HCT116 (cell line): ENCODE measurements around the gene ALDH1A2. TPM values are rescaled to one million over a fixed set of nuclear protein-coding genes. Genes with fewer than 3 reads are reported as not detected.

Experiments used
- ATAC-seq: fragments of 200-7000 bp; cut with Tn5 transposase; 2 replicates; pipeline ENCODE4 v1.9.1; 2020; ENCODE audit warnings: mild to moderate bottlenecking, moderate library complexity
- BruUV-seq: library from RNA; stranded (reverse); fragments of 400-500 nt; replicated peaks from 2 replicates; lab custom pipeline; 2021; lab: Mats Ljungman, UMichigan
- CTCF ChIA-PET: fragments of 300-600 bp; sonication (Branson Sonifier 250); formaldehyde crosslinking; loops from one replicate; lab custom pipeline; 2021; ENCODE audit warnings: antibody characterized with exemption; lab: Charles Lee
- POLR2A ChIA-PET: fragments of 300-600, 350-600 bp; sonication (Branson Sonifier 250); formaldehyde crosslinking; loops from one replicate; lab custom pipeline; 2021; ENCODE audit warnings: antibody characterized with exemption; lab: Charles Lee
- RAD21 ChIA-PET, 2 experiments: fragments of 300-600 bp; sonication (Branson Sonifier 250); formaldehyde crosslinking; loops; one replicate each; lab custom pipeline; 2023; ENCODE audit warnings: low total read pairs in 2 of 2; ENCODE audit not compliant: uncharacterized antibody in 2 of 2, unreplicated experiment in 2 of 2, low non-redundant PET in 1 of 2; lab: Charles Lee
- DNase-seq: peaks from one replicate; pipeline ENCODE4 v3.0.0-alpha.2; 2010; ENCODE audit warnings: low read depth, low spot score
- H2AFZ ChIP-seq: fragments of 200-600 bp; shearing (Covaris generic), sonication (generic); 2 replicates; pipeline ENCODE4 v1.6.1; 2017; ENCODE audit warnings: low read depth, mixed run types, mixed read lengths, antibody characterized with exemption, low read length; ENCODE audit not compliant: poor library complexity, severe bottlenecking
- H3K27ac ChIP-seq: 2 replicates; pipeline ENCODE4 v1.5.1; 2012; ENCODE audit warnings: low read depth, low read length
- H3K27me3 ChIP-seq: fragments of 200-600 bp; sonication (generic); 2 replicates; pipeline ENCODE4 v1.6.1; 2016; ENCODE audit warnings: mixed run types, low read length, mixed read lengths; ENCODE audit not compliant: insufficient read depth
- H3K36me3 ChIP-seq, 2 experiments: fragments of 200-500 bp in 1 of 2; fragments of 200-600 bp in 1 of 2; sonication (Bioruptor generic) in 1 of 2; sonication (generic) in 1 of 2; 2 replicates each; pipeline versions ENCODE4 v1.5.1 to v1.6.1; 2014 to 2016; ENCODE audit warnings: low read length in 2 of 2, inconsistent platforms in 1 of 2, mixed read lengths in 1 of 2, mixed run types in 1 of 2; ENCODE audit not compliant: insufficient read depth in 2 of 2, control insufficient read depth in 1 of 2
- H3K4me1 ChIP-seq, 2 experiments: fragments of 200-600 bp in 1 of 2; sonication (generic) in 1 of 2; 2 replicates each; pipeline versions ENCODE4 v1.5.1 to v1.6.1; 2012 to 2017; ENCODE audit warnings: low read length in 2 of 2, inconsistent platforms in 1 of 2, mild to moderate bottlenecking in 1 of 2, mixed read lengths in 1 of 2, mixed run types in 1 of 2, moderate library complexity in 1 of 2; ENCODE audit not compliant: insufficient read depth in 2 of 2, control insufficient read depth in 1 of 2
- H3K4me2 ChIP-seq: fragments of 200-600 bp; sonication (generic); 2 replicates; pipeline ENCODE4 v1.6.1; 2017; ENCODE audit warnings: mixed run types, low read length, mixed read lengths
- H3K4me3 ChIP-seq, 2 experiments: fragments of 200-600 bp in 1 of 2; sonication (generic) in 1 of 2; replicated peaks in 1 of 2; 2 replicates each; pipeline ENCODE4 v1.5.1; 2011 to 2016; ENCODE audit warnings: low read length in 2 of 2, control low read depth in 1 of 2, low read depth in 1 of 2, mild to moderate bottlenecking in 1 of 2, mixed read lengths in 1 of 2, mixed run types in 1 of 2
- H3K79me2 ChIP-seq: fragments of 200-600 bp; sonication (generic); 2 replicates; pipeline ENCODE4 v1.6.1; 2017; ENCODE audit warnings: mild to moderate bottlenecking, mixed run types, low read length, moderate library complexity, mixed read lengths; ENCODE audit not compliant: insufficient read depth
- H3K9ac ChIP-seq: fragments of 200-600 bp; sonication (generic); 2 replicates; pipeline ENCODE4 v1.6.1; 2016; ENCODE audit warnings: low read length, mixed read lengths
- H3K9me2 ChIP-seq: fragments of 200-600 bp; sonication (generic), shearing (Covaris generic); 2 replicates; pipeline ENCODE4 v1.6.1; 2017; ENCODE audit warnings: mixed run types, mild to moderate bottlenecking, moderate library complexity; ENCODE audit not compliant: insufficient read depth
- H3K9me3 ChIP-seq, 2 experiments: fragments of 200-500 bp in 1 of 2; fragments of 200-600 bp in 1 of 2; sonication (Bioruptor generic) in 1 of 2; sonication (generic) in 1 of 2; 2 replicates each; pipeline ENCODE4 v1.6.1; 2014 to 2017; ENCODE audit warnings: low read length in 2 of 2, mixed read lengths in 2 of 2, inconsistent platforms in 1 of 2, low read depth in 1 of 2, mild to moderate bottlenecking in 1 of 2, mixed run types in 1 of 2, moderate library complexity in 1 of 2; ENCODE audit not compliant: control insufficient read depth in 1 of 2, insufficient read depth in 1 of 2
- H4K20me1 ChIP-seq: fragments of 200-600 bp; sonication (generic), shearing (Covaris generic); 2 replicates; pipeline ENCODE4 v1.6.1; 2017; ENCODE audit warnings: mixed run types, mild to moderate bottlenecking, moderate library complexity; ENCODE audit not compliant: insufficient read depth
- CBX3 ChIP-seq: IDR thresholded peaks from 2 replicates; pipeline ENCODE4 v1.6.1; 2012; ENCODE audit warnings: low read depth
- CEBPB ChIP-seq: IDR thresholded peaks from 2 replicates; pipeline ENCODE4 v1.6.1; 2012; ENCODE audit warnings: low read depth
- FOSL1 ChIP-seq: IDR thresholded peaks from 2 replicates; pipeline ENCODE4 v1.6.1; 2012; ENCODE audit warnings: low read depth
- MAX ChIP-seq: IDR thresholded peaks from 2 replicates; pipeline ENCODE4 v1.6.1; 2012
- POLR2A ChIP-seq: IDR thresholded peaks from 2 replicates; pipeline ENCODE4 v1.7.0; 2011; ENCODE audit warnings: borderline replicate concordance; ENCODE audit not compliant: insufficient read depth, insufficient read length; ENCODE audit errors: extremely low read depth
- POLR2AphosphoS5 ChIP-seq: IDR thresholded peaks from 2 replicates; pipeline ENCODE4 v1.6.1; 2011; ENCODE audit warnings: mild to moderate bottlenecking, low read depth, low read length, moderate library complexity
- SIN3A ChIP-seq: IDR thresholded peaks from 2 replicates; pipeline ENCODE4 v1.6.1; 2012; ENCODE audit warnings: low read depth
- SRF ChIP-seq: IDR thresholded peaks from 2 replicates; pipeline ENCODE4 v1.6.1; 2012; ENCODE audit warnings: low read depth
- TCF7L2 ChIP-seq: IDR thresholded peaks from 2 replicates; pipeline ENCODE4 v1.7.0; 2011; ENCODE audit warnings: borderline replicate concordance, inconsistent platforms; ENCODE audit not compliant: insufficient read depth, insufficient read length; ENCODE audit errors: extremely low read depth
- intact Hi-C: fragments of 100-400 bp; cut with micrococcal nuclease; formaldehyde crosslinking; loops from 2 replicates; pipeline ENCODE4 v1.10.0; 2022
- total RNA-seq: library from RNA; stranded (reverse); gene quantifications from one replicate; pipeline ENCODE4 v1.2.1, GENCODE V29; 2021; ENCODE audit not compliant: unreplicated experiment
- TF ChIP-seq, protein P1 (sequence below): IDR thresholded peaks from 2 replicates; pipeline ENCODE4 v1.6.1; 2012

Gene ALDH1A2
- total RNA-seq, 1 experiment from 2014 or later: 1.7 TPM

DNA sequence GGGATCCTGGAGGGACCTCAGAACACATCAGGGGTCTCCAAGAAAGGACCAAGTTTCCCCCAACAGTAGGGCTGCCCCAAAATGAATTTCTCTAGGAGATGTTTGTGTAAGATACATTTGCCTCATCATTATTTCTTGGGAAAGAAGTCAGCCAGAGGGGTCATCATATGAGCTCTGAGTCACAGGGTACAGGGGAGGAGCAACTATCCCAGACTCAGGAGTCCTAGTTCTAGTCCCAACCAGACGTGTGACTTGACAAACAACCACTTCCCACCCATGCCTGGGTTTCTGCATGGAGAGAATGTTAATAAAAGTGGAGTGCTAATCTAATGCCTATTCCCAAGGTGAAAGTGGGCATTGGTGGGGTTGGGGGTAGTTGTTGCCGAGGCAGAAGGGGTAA is 144.1 kb downstream of the ALDH1A2 start (continued):
- TF ChIP-seq, protein P1, sequence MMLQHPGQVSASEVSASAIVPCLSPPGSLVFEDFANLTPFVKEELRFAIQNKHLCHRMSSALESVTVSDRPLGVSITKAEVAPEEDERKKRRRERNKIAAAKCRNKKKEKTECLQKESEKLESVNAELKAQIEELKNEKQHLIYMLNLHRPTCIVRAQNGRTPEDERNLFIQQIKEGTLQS: no peak
- TF ChIP-seq CEBPB: no peak
- no peak for TF ChIP-seq CBX3
- no peak for TF ChIP-seq POLR2AphosphoS5
- no peak for TF ChIP-seq SIN3A

- ChIA-PET CTCF (no interaction called here), RAD21 (no interaction called here), POLR2A (no interaction called here)
- H3K9me2 ChIP-seq: no peaks in the 10 kb centered on the region
- no peak overlapping the region for H3K9ac ChIP-seq
- no peak overlapping the region for H3K4me3 ChIP-seq
- ATAC-seq (no peak), DNase-seq (no peak)
- H4K20me1 ChIP-seq: no peaks in the 10 kb centered on the region
- no peak overlapping the region for H3K27ac ChIP-seq
- no TSS peak for BruUV-seq
- H3K27me3 ChIP-seq: no peaks in the 10 kb centered on the region
- no peak overlapping the region for H3K4me2 ChIP-seq
- no peaks in the 10 kb centered on the region for H3K4me1 ChIP-seq
- H2AFZ ChIP-seq: no peak overlapping the region
- H3K36me3 ChIP-seq: no peaks in the 10 kb centered on the region
- H3K79me2 ChIP-seq: no peaks in the 10 kb centered on the region
- no peaks in the 10 kb centered on the region for H3K9me3 ChIP-seq
- intact Hi-C loops: no loop called here
- TF ChIP-seq MAX (no peak), FOSL1 (no peak), TCF7L2 (no peak), SRF (no peak), CEBPB (no peak), POLR2AphosphoS5 (no peak), POLR2A (no peak), SIN3A (no peak)
- TF ChIP-seq, all 23 proteins: peak for 0
These were observed 144.6 kb downstream of the ALDH1A2 start for GRCh38 chr15:57920911-57921310.
